Measurements from ENCODE around the gene R3HDM2. TPM values are rescaled to one million over a fixed set of nuclear protein-coding genes. Genes with fewer than 3 reads are reported as not detected.

Gene R3HDM2
- total and polyA plus RNA-seq, 2 experiments from 2014 or later, result 13.4 to 28.7 TPM

DNA sequence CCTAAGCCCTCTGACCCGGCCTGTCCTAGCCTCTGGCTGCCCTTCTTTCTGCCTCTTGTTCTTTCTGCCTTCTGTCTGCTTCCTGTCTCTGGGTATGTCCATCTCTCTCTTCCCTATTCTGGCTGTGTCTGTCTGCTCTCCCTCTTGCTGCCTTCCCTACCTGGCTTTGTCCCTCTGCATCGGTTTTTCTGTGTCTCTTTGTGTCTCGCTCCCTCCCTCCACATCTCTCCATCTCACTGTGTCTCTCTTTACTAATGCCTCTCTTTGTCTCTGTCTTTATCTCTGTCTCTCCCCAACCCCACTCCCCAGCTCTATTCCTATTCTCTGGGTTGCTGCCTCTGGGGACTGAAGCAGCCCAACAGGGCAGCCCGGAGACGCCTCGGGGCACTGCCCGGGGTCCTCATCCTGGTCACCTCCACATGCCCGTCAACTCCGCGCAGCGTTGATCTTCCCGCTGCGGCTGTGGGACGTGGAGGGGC, 191.2 kb downstream of the R3HDM2 start:
- H4K20me1 ChIP-seq (ENCODE audit: insufficient read depth, poor library complexity, severe bottlenecking), result peaks cover 5% of the 10 kb centered on the region
- no peak for TF ChIP-seq EZH2 (IDR thresholded peaks at IDR 0.05; ENCODE audit: borderline replicate concordance)
- TF ChIP-seq EZH2phosphoT487 (IDR thresholded peaks at IDR 0.05; ENCODE audit: low read depth, severe bottlenecking, unreplicated experiment), result no peak
- TF ChIP-seq, protein P1, sequence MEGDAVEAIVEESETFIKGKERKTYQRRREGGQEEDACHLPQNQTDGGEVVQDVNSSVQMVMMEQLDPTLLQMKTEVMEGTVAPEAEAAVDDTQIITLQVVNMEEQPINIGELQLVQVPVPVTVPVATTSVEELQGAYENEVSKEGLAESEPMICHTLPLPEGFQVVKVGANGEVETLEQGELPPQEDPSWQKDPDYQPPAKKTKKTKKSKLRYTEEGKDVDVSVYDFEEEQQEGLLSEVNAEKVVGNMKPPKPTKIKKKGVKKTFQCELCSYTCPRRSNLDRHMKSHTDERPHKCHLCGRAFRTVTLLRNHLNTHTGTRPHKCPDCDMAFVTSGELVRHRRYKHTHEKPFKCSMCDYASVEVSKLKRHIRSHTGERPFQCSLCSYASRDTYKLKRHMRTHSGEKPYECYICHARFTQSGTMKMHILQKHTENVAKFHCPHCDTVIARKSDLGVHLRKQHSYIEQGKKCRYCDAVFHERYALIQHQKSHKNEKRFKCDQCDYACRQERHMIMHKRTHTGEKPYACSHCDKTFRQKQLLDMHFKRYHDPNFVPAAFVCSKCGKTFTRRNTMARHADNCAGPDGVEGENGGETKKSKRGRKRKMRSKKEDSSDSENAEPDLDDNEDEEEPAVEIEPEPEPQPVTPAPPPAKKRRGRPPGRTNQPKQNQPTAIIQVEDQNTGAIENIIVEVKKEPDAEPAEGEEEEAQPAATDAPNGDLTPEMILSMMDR (IDR thresholded peaks at IDR 0.05; ENCODE audit: poor library complexity), result no peak
- peak overlapping the region; percentile 100 for H3K4me2 ChIP-seq
- no peak for DNase-seq (ENCODE audit: low spot score)
- 6% methylated on average over 14 of the region's 14 CpGs for WGBS (ENCODE audit: low lambda C conversion rate, missing lambda C conversion rate)
- no peak overlapping the region for H3K27ac ChIP-seq
- peak overlapping the region; percentile 61 for H2AFZ ChIP-seq
- peaks cover 78% of the 10 kb centered on the region for H3K27me3 ChIP-seq
- peak overlapping the region; percentile 52 for H3K4me3 ChIP-seq
- H3K9me3 ChIP-seq (ENCODE audit: low read depth), result no peaks in the 10 kb centered on the region
- no peaks in the 10 kb centered on the region for H3K36me3 ChIP-seq (replicated peaks; ENCODE audit: insufficient read depth, low read depth)
- no peaks in the 10 kb centered on the region for H3K79me2 ChIP-seq
- H3K4me1 ChIP-seq (ENCODE audit: insufficient read depth), result peaks cover 59% of the 10 kb centered on the region
- H3K9me2 ChIP-seq (replicated peaks; ENCODE audit: insufficient read depth), result no peaks in the 10 kb centered on the region

DNA sequence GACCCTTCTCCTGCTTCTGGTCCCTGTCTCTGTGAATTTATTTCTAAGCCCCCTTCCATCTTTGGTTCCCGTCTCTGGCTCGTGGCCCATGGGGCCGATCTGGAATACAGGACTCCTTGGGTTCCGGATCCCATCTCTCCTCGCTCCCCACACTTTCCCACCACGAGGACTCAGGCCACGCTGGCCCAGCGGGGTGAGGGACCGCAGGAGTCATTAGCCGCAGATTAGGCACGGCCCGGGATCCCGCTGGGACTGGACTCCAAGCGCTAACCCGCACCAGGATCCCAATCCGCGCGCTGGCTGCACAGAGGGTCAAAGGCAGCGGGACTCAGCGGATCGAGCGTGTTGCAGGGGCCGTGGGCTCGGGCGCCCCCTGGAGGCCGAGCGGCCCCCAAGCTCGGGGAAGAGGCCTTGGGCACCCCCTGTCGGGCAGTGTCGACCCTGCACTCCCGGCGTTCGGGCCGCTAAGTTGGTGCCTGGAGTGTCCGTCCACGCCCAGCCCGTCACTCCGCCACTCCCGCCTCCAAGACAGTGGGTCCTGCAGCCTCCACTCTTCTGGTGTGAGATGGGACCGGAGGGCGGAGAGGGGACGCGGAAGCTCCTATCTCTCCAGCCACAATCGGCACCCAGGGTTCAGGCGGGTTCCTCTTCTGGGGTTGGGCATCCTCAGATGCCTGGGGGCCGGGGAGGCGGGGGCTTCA, 191.8 kb downstream of the R3HDM2 start:
- H3K27me3 ChIP-seq, result peaks cover 78% of the 10 kb centered on the region
- TF ChIP-seq EZH2 (IDR thresholded peaks at IDR 0.05; ENCODE audit: borderline replicate concordance) (no peak), EZH2phosphoT487 (IDR thresholded peaks at IDR 0.05; ENCODE audit: low read depth, severe bottlenecking, unreplicated experiment) (no peak)
- TF ChIP-seq, protein P1 (IDR thresholded peaks at IDR 0.05; ENCODE audit: poor library complexity), result peak; percentile 100
- no peaks in the 10 kb centered on the region for H3K9me2 ChIP-seq (replicated peaks; ENCODE audit: insufficient read depth)
- peak overlapping the region; percentile 100 for H3K4me2 ChIP-seq
- peaks cover 58% of the 10 kb centered on the region for H3K4me1 ChIP-seq (ENCODE audit: insufficient read depth)
- no peak overlapping the region for H3K27ac ChIP-seq
- H4K20me1 ChIP-seq (ENCODE audit: insufficient read depth, poor library complexity, severe bottlenecking), result peaks cover 5% of the 10 kb centered on the region
- no peaks in the 10 kb centered on the region for H3K79me2 ChIP-seq
- peak overlapping the region; percentile 47 for H2AFZ ChIP-seq
- H3K9me3 ChIP-seq (ENCODE audit: low read depth), result no peaks in the 10 kb centered on the region
- no peaks in the 10 kb centered on the region for H3K36me3 ChIP-seq (replicated peaks; ENCODE audit: insufficient read depth, low read depth)
- DNase-seq (ENCODE audit: low spot score), result peak; percentile 94
- 5% methylated on average over 47 of the region's 47 CpGs for WGBS (ENCODE audit: low lambda C conversion rate, missing lambda C conversion rate)
- peak overlapping the region; percentile 52 for H3K4me3 ChIP-seq

DNA sequence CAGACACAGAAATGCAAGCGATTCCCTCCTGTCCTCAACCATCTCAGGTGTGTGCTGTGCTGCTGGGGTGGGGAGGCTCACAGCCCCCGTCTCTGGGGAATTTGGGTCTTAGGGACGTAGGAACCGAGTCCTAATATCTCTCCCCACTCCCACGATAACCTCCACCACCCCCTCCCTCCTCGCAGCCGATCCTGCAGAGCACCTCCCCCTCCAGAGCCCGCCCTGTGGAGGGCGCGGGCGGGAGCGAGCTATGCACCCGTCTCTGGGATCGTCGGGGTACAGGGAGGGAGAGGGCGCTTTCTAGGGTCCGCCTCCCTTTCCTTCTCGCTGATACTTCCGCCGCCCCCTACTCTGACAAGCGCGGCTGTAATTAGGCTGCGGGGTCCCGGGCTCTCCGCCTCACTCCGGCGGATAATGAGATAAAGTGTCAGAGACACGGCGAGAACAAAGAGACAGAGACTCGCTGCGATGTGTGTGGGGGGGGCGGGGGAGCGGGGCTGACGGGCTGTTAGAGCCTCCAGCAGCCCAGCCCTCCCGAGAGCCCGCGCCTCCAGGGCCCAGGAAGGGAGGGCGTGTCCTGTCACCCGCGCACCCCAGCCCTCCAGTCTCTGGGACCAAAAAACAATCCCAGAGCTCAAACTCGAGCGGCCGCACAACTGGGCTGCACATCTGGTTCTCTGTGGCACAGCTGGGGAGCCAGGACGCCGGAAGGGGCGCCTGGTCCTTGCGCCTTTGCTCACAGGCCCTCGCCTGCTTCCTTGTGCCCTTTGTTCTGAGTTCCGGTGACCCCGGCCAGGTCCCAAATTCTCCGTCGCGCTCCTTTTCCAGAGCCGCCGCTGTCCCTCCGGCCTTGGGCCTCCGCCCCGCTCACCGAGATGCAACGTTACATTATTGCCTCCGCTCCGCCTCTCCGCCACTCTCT, 192.7 kb downstream of the R3HDM2 start:
- DNase-seq (ENCODE audit: low spot score), result no peak
- H3K9me3 ChIP-seq (ENCODE audit: low read depth), result no peaks in the 10 kb centered on the region
- no peaks in the 10 kb centered on the region for H3K9me2 ChIP-seq (replicated peaks; ENCODE audit: insufficient read depth)
- peak overlapping the region; percentile 11 for H3K4me3 ChIP-seq
- H3K27me3 ChIP-seq, result peaks cover 77% of the 10 kb centered on the region
- peak overlapping the region; percentile 47 for H2AFZ ChIP-seq
- 3% methylated on average over 52 of the region's 63 CpGs for WGBS (ENCODE audit: low lambda C conversion rate, missing lambda C conversion rate)
- peaks cover 52% of the 10 kb centered on the region for H3K4me1 ChIP-seq (ENCODE audit: insufficient read depth)
- no peaks in the 10 kb centered on the region for H3K79me2 ChIP-seq
- H3K36me3 ChIP-seq (replicated peaks; ENCODE audit: insufficient read depth, low read depth), result no peaks in the 10 kb centered on the region
- H3K4me2 ChIP-seq, result peak overlapping the region; percentile 100
- H4K20me1 ChIP-seq (ENCODE audit: insufficient read depth, poor library complexity, severe bottlenecking), result peaks cover 5% of the 10 kb centered on the region
- H3K27ac ChIP-seq, result no peak overlapping the region
- TF ChIP-seq EZH2 (IDR thresholded peaks at IDR 0.05; ENCODE audit: borderline replicate concordance), result peak; percentile 64
- TF ChIP-seq, protein P1 (IDR thresholded peaks at IDR 0.05; ENCODE audit: poor library complexity), result no peak
- no peak for TF ChIP-seq EZH2phosphoT487 (IDR thresholded peaks at IDR 0.05; ENCODE audit: low read depth, severe bottlenecking, unreplicated experiment)
